Activated B cell treated with CpG ODN at 0.5 μM for 24 hours (primary cell): ENCODE measurements around the gene HPGD. TPM values are rescaled to one million over a fixed set of nuclear protein-coding genes. Genes with fewer than 3 reads are reported as not detected.

Experiments
- ATAC-seq: fragments of 200-7000 bp; cut with Tn5 transposase; one replicate; pipeline ENCODE4 v1.10.0; 2021; ENCODE audit warnings: low read depth, mild to moderate bottlenecking, moderate library complexity
- CTCF ChIA-PET: fragments of 350-600 bp; sonication (Branson Sonifier 250); formaldehyde crosslinking; loops from one replicate; lab custom pipeline; 2021; ENCODE audit warnings: antibody characterized with exemption; lab: Charles Lee
- POLR2A ChIA-PET: fragments of 350-600 bp; sonication (Branson Sonifier 250); formaldehyde crosslinking; loops from one replicate; lab custom pipeline; 2021; ENCODE audit warnings: antibody characterized with exemption; lab: Charles Lee
- DNase-seq: peaks from one replicate; pipeline ENCODE4 v3.0.0; 2022
- H3K27ac Mint-ChIP-seq: one replicate; pipeline ENCODE4 v1.8.0; 2020; ENCODE audit warnings: mixed read lengths
- H3K27me3 Mint-ChIP-seq: one replicate; pipeline ENCODE4 v1.8.0; 2021; ENCODE audit warnings: mixed read lengths
- H3K36me3 Mint-ChIP-seq: one replicate; pipeline ENCODE4 v1.8.0; 2021; ENCODE audit warnings: low read depth, mixed read lengths
- H3K4me1 Mint-ChIP-seq: one replicate; pipeline ENCODE4 v1.8.0; 2021; ENCODE audit warnings: mixed read lengths
- H3K4me3 Mint-ChIP-seq: one replicate; pipeline ENCODE4 v1.8.0; 2020; ENCODE audit warnings: mild to moderate bottlenecking, mixed read lengths
- H3K9me3 Mint-ChIP-seq: one replicate; pipeline ENCODE4 v1.8.0; 2020; ENCODE audit warnings: mixed read lengths
- intact Hi-C: fragments of 100-400 bp; cut with micrococcal nuclease; formaldehyde crosslinking; loops from one replicate; pipeline ENCODE4 v1.15.1; 2024
- total RNA-seq: library from RNA; stranded (reverse); gene quantifications from 2 replicates; pipeline ENCODE4 v1.2.3, GENCODE V29; 2022
- TF ChIP-seq, protein P1 (sequence below): fragments of 200-600 bp; IDR thresholded peaks from one replicate; pipeline ENCODE4 v1.8.0; 2022; ENCODE audit warnings: antibody characterized with exemption, mild to moderate bottlenecking

HPGD gene
- total RNA-seq, 1 donor from 2014 or later: not detected

- no peak for ATAC-seq
- H3K4me3 Mint-ChIP-seq: no peak overlapping the region
- H3K4me1 Mint-ChIP-seq: no peaks in the 10 kb centered on the region
- H3K27me3 Mint-ChIP-seq: no peaks in the 10 kb centered on the region
- H3K36me3 Mint-ChIP-seq: no peaks in the 10 kb centered on the region
- no peak overlapping the region for H3K27ac Mint-ChIP-seq
- TF ChIP-seq, protein P1, sequence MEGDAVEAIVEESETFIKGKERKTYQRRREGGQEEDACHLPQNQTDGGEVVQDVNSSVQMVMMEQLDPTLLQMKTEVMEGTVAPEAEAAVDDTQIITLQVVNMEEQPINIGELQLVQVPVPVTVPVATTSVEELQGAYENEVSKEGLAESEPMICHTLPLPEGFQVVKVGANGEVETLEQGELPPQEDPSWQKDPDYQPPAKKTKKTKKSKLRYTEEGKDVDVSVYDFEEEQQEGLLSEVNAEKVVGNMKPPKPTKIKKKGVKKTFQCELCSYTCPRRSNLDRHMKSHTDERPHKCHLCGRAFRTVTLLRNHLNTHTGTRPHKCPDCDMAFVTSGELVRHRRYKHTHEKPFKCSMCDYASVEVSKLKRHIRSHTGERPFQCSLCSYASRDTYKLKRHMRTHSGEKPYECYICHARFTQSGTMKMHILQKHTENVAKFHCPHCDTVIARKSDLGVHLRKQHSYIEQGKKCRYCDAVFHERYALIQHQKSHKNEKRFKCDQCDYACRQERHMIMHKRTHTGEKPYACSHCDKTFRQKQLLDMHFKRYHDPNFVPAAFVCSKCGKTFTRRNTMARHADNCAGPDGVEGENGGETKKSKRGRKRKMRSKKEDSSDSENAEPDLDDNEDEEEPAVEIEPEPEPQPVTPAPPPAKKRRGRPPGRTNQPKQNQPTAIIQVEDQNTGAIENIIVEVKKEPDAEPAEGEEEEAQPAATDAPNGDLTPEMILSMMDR: no peak
- ChIA-PET POLR2A (no interaction called here), CTCF (no interaction called here)
- no peak for DNase-seq
- H3K9me3 Mint-ChIP-seq: peaks cover 11% of the 10 kb centered on the region
- intact Hi-C loops: no loop called here
Observed at GRCh38 chr4:174549721-174550120, 27.4 kb upstream of the HPGD start.

GRCh38 chr4:174545268-174545667 lies 23.0 kb upstream of the HPGD start:
- Mint-ChIP-seq H3K27me3 (no peaks in the 10 kb centered on the region), H3K4me3 (no peak overlapping the region), H3K9me3 (peaks cover 11% of the 10 kb centered on the region), H3K36me3 (no peaks in the 10 kb centered on the region), H3K4me1 (no peaks in the 10 kb centered on the region), H3K27ac (no peak overlapping the region)
- DNase-seq (no peak), ATAC-seq (no peak)
- TF ChIP-seq, protein P1: no peak
- intact Hi-C loops: no loop called here
- POLR2A ChIA-PET: no interaction called here
- CTCF ChIA-PET: no interaction called here

- no peaks in the 10 kb centered on the region for H3K4me1 Mint-ChIP-seq
- H3K27me3 Mint-ChIP-seq: no peaks in the 10 kb centered on the region
- CTCF ChIA-PET: no interaction called here
- POLR2A ChIA-PET: no interaction called here
- no peaks in the 10 kb centered on the region for H3K36me3 Mint-ChIP-seq
- H3K9me3 Mint-ChIP-seq: peaks cover 11% of the 10 kb centered on the region
- ATAC-seq (no peak), DNase-seq (no peak)
- TF ChIP-seq, protein P1: no peak
- no peak overlapping the region for H3K27ac Mint-ChIP-seq
- intact Hi-C loops: no loop called here
- H3K4me3 Mint-ChIP-seq: no peak overlapping the region
Observed at GRCh38 chr4:174544496-174544895, 22.2 kb upstream of the HPGD start.

DNA sequence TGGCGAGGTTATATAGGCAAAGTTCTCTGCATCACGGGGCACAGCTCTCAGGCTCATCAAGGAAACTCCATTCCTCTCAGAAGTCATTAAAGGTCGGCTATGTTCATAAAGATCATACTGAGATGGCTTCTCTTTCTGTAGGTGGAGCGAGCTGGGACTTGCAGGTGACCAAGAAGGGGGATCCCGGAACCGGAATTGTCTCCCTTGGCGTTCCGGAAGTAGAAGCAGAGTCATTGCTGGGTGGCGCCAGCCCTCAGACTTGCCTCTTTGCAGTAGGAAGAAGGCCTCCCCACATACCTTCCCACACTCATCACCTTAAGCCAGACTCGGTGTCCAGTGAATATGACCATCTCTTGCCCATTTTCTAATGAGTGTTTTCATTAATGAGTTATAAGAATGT lies 17.9 kb upstream of the HPGD start:
- no peak for DNase-seq
- ChIA-PET POLR2A (no interaction called here), CTCF (no interaction called here)
- Mint-ChIP-seq H3K36me3 (no peaks in the 10 kb centered on the region), H3K4me3 (no peak overlapping the region), H3K9me3 (no peaks in the 10 kb centered on the region), H3K27me3 (no peaks in the 10 kb centered on the region), H3K27ac (no peak overlapping the region), H3K4me1 (no peaks in the 10 kb centered on the region)
- ATAC-seq: no peak
- TF ChIP-seq, protein P1: no peak
- intact Hi-C loops: no loop called here

DNA sequence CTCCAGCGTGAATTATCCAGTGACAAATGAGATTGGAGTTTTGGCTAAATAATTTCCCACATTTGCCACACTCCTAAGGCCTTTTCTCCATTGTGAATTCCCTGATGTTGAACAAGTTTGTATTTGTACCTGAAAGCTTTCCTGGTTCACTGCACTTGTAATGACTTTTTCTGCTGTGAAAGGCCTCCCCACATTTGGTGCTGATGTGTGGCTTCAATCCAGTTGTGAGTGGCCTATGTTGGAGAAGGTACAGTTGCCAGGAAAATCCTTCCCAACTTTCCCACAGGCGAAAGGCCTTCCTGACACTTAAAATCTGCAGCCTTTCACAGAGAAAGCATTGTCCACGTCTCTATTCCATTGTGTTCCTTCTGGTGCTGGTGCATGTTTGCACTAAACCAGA lies 17.3 kb upstream of the HPGD start:
- no peak for DNase-seq
- no peak for ATAC-seq
- no peaks in the 10 kb centered on the region for H3K36me3 Mint-ChIP-seq
- no peaks in the 10 kb centered on the region for H3K9me3 Mint-ChIP-seq
- CTCF ChIA-PET: no interaction called here
- H3K4me1 Mint-ChIP-seq: no peaks in the 10 kb centered on the region
- TF ChIP-seq, protein P1: no peak
- H3K27me3 Mint-ChIP-seq: no peaks in the 10 kb centered on the region
- intact Hi-C loops: no loop called here
- no peak overlapping the region for H3K4me3 Mint-ChIP-seq
- POLR2A ChIA-PET: no interaction called here
- no peak overlapping the region for H3K27ac Mint-ChIP-seq
